Measurements from ENCODE around the gene OR5M3.

The OR5M3 gene

DNA sequence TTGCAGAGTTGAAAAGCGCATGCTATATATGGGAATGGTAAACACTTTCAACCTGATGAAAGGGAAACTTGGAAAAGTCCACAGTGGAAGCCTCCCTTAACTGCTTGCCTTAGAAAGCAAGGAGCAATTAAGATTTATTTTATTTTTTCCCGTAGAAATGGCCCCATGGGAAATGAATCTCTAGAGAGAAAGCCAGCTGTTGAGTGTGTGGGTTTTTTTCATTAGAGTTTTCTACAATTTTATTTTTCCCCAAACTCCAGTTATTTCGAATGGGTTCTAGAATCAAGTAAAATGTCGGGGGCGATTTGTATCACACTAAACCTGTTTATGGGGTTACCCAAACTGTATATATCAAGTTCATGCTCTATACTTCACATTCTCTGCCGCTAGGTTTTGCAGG lies at the start of gene OR5M3:
Gene OR5M3 (minus strand): TSS at position 101 of the 400 bp plus-strand sequence. CDS start 2,855 bp downstream, outside the sequence.
- DNase-seq: no peak

DNA sequence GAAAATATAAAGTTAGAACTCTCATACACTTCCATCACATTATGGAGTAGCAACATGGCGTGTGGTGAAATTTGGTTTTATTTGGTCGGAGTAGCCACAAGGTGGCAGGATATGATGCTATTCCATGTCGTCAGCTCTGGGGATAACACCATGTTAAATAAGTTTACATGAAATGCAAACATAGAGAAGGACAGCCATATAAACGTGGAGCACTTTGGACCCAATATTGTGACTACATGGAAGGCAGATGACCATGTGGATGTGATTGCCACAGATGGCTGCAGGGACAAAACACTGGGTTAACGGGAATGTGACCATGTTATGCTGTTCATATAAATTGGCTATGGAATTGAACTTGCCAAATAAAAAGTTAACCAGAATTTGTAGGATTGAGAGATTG lies 48.9 kb upstream of the OR5M3 start:
- no peak for DNase-seq

DNA sequence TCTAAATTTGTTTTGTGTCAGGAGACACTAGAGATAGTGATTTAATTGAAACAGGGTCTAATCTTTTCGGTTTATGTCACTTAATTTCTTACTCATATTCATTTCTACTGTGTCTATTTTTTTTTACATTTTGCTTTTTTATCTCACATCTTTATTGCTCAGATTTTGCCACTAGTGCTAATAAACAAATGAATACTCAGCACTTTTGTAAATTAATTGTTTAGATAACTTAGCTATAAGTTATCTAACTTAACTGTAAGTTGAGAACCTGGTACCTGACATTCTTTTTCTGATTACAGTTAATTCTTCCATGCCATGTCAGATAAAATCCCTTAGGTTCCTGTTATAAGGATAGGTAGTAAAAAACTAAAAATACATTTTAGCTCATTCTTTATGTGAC lies 40.1 kb upstream of the OR5M3 start:
- DNase-seq: no peak

DNA sequence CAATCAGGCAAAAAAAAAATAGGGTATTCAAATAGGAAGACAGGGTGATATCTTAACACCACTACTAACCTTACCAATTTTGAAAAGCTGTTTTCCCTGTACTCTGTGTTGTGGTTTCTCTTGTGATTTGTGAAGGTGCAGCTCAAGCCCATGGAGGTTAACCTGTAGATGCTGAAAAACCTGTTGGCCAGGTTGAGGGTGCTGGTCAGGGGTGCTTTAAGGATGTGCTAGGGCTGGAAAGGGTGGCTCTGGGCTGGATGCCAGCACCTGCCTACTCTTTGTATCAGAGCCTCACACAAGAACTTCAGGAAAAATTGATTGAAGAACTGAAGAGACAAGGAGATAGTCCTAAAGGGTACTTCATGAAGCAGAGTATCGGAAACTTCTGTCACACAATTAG lies 36.3 kb upstream of the OR5M3 start:
- DNase-seq: no peak

DNA sequence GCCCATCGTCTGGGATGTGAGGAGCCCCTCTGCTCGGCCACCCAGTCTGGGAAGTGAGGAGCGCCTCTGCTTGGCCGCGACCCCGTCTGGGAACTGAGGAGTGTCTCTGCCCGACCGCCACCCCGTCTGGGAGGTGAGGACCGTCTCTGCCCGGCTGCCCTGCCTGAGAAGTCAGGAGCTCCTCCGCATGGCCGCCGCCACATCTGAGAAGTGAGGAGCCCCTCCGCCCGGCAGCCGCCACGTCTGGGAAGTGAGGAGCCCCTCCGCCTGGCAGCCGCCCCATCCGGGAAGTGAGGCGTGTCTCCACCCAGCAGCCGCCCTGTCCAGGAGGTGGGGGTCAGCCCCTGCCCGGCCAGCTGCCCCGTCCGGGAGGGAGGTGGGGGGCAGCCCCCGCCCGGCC lies 23.9 kb upstream of the OR5M3 start:
- no peak for DNase-seq

DNA sequence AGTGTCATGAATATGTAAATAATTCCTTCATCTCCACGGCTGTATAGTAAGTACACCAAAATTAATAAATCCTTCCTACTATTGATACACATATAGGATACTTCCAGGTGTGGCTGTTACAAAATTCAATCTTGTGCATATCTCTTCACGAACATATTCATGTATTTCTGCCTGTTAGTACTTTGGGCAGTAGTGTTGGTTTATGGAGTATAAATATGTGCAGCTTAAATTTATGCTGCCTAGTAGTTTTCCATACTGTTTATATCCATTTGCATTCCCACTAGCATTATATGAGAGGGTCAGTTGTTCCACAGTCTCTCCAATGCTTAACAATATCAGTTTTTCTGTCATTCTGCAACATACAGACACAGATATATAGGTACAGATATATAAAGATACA lies 22.0 kb upstream of the OR5M3 start:
- DNase-seq: no peak

DNA sequence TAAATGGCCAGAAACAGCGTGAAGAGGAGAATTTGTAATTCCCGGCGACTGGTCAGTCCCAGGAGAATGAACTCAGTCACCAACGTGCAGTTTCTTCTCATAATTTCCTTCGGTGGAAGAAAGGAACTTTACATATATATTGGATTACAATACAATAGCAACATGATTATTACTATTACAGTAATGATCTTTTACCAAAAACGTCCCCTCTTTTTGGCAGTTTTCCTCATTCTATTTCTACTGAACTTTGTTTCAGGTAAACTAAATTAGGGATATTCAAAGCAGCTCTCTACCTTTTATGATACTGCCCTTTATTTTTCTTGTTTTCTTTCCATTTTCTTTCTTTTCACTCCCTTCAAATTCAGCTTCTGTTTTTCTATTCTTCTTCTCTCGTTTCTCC lies 18.1 kb upstream of the OR5M3 start, which contains the start of gene OR5M8:
Gene OR5M8 (minus strand): TSS at position 101 of the 400 bp plus-strand sequence. CDS start 0 bp downstream, at position 101.
- DNase-seq: no peak

DNA sequence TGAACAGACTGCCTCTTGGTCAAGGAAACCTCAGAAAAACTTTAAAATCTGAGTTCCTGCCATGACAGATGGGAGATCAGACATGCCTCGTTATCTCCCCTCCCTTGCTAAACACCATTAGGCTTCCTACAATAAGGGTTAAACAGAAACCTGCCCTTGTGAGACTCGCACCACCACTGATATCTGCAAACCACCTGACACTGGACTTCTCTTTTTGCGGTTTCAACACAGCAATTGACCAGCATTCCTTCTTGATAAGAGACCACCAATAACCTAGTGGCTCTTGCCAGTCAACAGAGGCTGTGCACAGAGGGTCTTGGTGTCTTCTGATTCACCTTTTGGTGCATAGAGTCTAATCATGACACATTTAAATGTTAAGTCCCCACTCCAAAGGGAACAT lies 13.6 kb upstream of the OR5M3 start:
- DNase-seq: no peak

DNA sequence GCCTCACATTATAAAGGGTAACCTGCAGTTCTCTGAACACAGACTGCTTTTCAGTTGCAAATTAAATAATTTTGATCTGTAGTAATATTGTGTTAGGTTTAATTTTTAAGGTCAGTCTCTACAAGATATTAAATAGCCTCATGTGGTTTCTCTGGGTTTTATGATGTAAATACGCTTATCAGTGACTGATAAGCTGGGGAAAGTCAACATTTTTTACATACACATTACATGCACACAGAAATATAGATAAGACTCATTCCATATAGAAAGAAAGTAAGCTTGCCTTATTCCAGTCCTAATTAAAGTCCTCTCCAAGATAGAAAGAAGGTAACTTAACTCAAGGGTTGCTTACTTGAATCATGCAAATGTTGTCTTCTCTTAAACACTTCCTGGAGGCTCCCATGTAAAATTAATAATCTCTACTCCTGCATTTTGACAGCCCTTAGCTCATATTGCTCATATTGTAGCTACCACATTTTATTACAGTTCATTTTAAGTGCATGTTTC lies 1.6 kb upstream of the OR5M3 start:
- no peak for DNase-seq

DNA sequence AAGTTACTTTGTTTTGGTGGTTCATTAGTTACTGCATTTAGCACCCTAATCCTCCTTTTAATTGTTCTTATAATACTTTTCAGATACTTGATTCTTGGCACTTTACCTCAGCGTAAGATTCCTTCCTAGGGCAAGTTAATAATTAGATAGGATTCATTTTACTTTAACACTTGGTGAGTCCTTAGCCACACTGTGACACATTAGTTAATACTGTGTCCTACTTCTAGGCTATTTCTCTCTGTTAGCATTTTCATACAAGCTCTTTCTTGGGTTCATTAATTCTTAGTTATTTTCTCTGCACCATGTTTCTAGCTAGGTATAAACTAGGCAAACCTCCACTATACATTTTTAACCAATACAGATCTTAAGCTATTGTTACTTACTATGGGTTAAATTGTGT lies 16.1 kb downstream of the OR5M3 start:
- no peak for DNase-seq

DNA sequence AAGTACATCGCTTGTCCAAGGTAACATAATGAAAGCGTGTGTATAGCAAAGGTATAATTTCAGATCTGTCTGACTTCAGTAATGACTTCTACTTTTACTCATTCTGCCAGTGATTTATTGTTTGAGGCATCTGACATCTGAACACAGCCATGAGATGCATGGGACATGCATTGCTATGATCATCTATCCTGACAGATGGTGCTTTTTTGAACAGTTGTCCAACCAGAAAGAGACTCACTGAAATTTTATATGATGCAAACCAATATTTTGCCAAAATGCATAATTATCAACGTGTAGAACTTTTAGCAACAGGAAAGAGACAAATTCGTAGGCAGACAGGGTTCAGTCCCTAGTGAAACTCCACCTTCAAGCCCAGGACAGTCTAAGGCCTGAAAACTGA lies 19.6 kb downstream of the OR5M3 start:
- DNase-seq: no peak
